GM12874 (cell line): ENCODE results near the gene AK9.

ENCODE experiments used
- CTCF ChIP-seq: IDR thresholded peaks from 2 replicates; pipeline ENCODE4 v1.5.1; 2011; ENCODE audit warnings: low read depth, mild to moderate bottlenecking, control low read depth, low read length, moderate library complexity; ENCODE audit not compliant: insufficient read depth

AK9 gene

DNA sequence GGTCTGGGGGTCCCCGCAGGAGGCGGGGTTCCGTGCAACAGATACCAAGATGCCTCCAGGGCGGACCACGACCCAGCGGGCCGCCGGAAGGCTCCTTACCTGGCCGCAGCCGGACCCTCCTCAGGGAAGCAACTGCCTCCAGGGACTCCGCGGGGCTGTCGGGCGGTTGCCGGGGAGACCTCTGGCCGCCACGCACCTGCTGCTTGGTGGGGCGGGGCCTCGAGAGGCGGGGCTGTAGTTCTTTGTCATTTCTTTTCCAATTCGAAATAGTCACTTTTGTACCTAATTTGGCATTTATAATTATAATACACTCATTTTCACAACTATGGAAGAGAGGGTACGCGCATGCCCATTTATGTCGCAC lies 647 bp downstream of the AK9 start:
- no peak for TF ChIP-seq CTCF

DNA sequence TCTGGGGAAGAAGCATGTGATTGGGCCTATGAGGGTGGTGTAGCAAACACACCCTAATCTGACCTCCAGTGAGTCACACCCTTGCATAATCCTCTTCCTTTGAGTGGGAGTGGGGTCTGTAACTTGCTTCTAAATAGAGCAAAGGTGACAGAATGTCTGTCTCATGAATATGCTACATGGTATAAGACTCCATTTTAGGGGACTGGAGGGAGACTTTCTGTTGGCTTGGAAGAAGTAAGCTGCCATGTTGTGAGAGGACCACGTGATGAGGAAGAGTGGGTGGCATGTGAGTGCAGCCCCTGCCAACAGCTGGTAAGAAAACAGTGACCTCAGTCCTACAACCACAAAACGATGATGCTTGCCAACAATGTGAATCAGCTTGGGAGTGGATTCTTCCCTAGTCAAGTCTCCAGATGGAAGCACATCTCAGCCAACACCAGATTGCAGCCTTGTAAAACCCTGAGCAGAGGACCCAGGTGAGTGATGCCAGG lies 3.7 kb downstream of the AK9 start:
- TF ChIP-seq CTCF = no peak

DNA sequence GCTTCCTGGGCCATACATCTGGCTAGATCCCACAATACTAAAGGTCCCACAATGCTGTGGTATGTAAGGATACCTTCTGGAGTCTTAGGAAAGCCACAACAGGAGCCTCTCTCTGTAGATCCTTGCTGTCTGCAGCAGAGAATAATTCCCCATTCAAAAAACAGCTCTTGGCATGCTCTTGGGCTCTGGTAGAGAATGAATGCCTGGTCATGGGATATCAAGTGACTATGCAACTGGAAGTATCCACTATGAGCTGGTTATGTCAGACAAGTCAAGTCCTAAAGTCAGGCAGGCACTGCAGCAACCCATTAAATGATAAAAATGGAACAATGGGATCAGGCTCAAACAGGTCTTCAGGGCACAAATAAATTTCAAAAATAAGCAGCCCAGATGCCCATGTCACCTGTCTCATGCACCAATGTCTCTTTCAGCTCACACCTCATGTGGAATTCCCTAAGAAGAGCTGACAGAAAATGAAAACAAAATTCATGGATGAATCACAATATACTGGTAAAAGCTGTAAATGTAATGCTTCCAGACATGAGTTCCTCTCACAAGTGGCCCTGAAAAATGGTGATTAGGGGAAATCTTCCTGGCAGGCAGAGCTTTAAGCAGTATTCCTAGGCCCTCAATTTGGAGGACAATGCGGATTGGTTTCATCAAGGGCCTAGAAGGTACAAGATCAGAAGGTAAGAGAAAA lies 4.3 kb downstream of the AK9 start:
- no peak for TF ChIP-seq CTCF

GRCh38 chr6:109678240-109678639 lies 12.8 kb downstream of the AK9 start:
- TF ChIP-seq CTCF = no peak

- TF ChIP-seq CTCF = no peak
Observed at GRCh38 chr6:109676724-109677123, 14.3 kb downstream of the AK9 start.

DNA sequence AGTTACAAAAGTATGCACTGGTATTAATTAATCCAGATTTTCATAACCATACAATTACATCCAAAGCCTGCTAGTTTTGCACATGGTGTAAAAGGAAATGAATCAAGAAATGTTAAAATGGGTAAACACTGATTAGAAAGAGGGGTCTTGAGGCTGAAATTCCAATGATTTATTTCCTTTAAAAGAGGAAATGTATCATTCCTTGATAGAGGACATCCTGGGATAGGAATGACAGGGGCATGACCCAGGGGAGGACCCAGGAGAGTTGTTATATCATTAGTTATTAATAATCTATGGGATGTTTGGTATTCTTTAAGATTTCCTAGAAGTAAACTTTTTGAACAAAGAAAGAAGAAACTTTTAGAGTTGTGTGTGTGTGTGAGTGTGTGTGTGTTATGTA lies 18.2 kb downstream of the AK9 start:
- no peak for TF ChIP-seq CTCF

GRCh38 chr6:109672175-109672574 lies 18.8 kb downstream of the AK9 start:
- TF ChIP-seq CTCF = no peak
